ENCODE data around the gene GPR27. TPM values are rescaled to one million over a fixed set of nuclear protein-coding genes. Genes with fewer than 3 reads are reported as not detected.

The GPR27 gene
- total RNA-seq, 1 experiment from 2014 or later: 0.07 TPM

DNA sequence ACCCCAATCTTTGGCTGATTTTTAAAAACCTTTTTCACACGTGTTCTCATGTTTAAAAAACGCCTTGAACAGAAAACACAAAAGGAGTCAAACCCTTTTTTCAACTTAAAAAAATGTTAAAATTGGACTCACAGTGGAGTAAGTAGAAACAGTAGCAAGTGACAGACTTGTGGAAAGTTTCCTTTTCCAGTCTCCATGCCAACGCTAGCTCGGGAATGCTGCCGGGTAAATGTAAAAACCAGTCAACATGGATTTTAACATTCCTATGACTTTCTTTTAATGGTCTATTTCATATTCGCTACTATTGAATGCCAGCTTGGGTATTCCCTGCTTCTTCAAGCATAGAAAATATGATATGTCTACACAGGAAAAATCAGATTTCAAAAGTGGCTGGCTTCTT is 32.9 kb downstream of the GPR27 start:
- DNase-seq (no peak), ATAC-seq (no peak)
- no peaks in the 10 kb centered on the region for H3K9me2 ChIP-seq (replicated peaks; ENCODE audit: low read length)
- H2AFZ ChIP-seq (ENCODE audit: low read length): no peak overlapping the region
- H3K4me2 ChIP-seq (ENCODE audit: low read length): no peak overlapping the region
- H3K9ac ChIP-seq (ENCODE audit: low read length): no peak overlapping the region
- no peaks in the 10 kb centered on the region for H3K79me2 ChIP-seq (ENCODE audit: low read length)
- no peaks in the 10 kb centered on the region for H3K36me3 ChIP-seq (ENCODE audit: low read depth, low read length)
- H3K9me3 ChIP-seq (ENCODE audit: low read length): no peaks in the 10 kb centered on the region
- no peak overlapping the region for H3K27ac ChIP-seq (ENCODE audit: low read length)
- ChIA-PET CTCF (no interaction called here), POLR2A (ENCODE audit: unreplicated experiment) (no interaction called here)
- no peak overlapping the region for H3K4me3 ChIP-seq (ENCODE audit: low read length)
- TF ChIP-seq, protein P1, sequence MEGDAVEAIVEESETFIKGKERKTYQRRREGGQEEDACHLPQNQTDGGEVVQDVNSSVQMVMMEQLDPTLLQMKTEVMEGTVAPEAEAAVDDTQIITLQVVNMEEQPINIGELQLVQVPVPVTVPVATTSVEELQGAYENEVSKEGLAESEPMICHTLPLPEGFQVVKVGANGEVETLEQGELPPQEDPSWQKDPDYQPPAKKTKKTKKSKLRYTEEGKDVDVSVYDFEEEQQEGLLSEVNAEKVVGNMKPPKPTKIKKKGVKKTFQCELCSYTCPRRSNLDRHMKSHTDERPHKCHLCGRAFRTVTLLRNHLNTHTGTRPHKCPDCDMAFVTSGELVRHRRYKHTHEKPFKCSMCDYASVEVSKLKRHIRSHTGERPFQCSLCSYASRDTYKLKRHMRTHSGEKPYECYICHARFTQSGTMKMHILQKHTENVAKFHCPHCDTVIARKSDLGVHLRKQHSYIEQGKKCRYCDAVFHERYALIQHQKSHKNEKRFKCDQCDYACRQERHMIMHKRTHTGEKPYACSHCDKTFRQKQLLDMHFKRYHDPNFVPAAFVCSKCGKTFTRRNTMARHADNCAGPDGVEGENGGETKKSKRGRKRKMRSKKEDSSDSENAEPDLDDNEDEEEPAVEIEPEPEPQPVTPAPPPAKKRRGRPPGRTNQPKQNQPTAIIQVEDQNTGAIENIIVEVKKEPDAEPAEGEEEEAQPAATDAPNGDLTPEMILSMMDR (conservative IDR thresholded peaks at IDR 0.05; ENCODE audit: low read depth, low read length): no peak
- TF ChIP-seq EZH2 (IDR thresholded peaks at IDR 0.05; ENCODE audit: low read length, unreplicated experiment): no peak
- no peaks in the 10 kb centered on the region for H3F3A ChIP-seq (ENCODE audit: low read length, unreplicated experiment)
- no peaks in the 10 kb centered on the region for H3K4me1 ChIP-seq (ENCODE audit: insufficient read depth, low read length)
- BruUV-seq (replicated peaks): no TSS peak
- no peaks in the 10 kb centered on the region for H4K20me1 ChIP-seq (ENCODE audit: low read length)
- H3K27me3 ChIP-seq (ENCODE audit: low read length): peaks cover 53% of the 10 kb centered on the region
- intact Hi-C loops (cut with micrococcal nuclease): no loop called here

DNA sequence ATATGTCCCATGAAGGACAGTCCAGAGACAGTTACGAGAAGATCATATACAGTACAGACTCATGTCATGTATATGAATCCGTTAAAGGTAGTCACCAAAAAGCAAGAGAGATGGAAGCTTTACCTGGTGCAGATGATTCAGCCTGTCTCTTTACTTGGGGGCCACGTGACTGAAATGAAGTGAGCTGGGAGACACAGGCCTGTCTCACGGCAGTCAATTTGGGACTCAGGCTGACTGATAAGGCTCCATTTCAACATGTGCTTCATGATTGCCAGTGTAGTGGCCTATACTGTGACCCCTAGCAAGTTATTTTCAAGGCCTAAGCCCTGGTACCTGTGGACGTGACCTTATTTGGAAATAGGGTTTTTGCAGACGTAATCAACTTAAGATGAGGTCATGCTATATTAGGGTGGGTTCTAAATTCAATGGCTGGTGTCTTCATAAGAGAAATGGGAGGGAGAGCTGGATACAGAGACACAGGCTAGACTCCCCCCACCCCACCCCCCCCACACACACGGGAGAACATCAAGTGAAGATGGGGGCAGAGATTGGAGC is 34.3 kb downstream of the GPR27 start:
- H3K9me3 ChIP-seq (ENCODE audit: low read length): no peaks in the 10 kb centered on the region
- intact Hi-C loops (cut with micrococcal nuclease): no loop called here
- DNase-seq: no peak
- H4K20me1 ChIP-seq (ENCODE audit: low read length): no peaks in the 10 kb centered on the region
- H3K4me2 ChIP-seq (ENCODE audit: low read length): no peak overlapping the region
- H3K9me2 ChIP-seq (replicated peaks; ENCODE audit: low read length): no peaks in the 10 kb centered on the region
- ChIA-PET POLR2A (ENCODE audit: unreplicated experiment) (no interaction called here), CTCF (no interaction called here)
- ATAC-seq: no peak
- no peaks in the 10 kb centered on the region for H3K4me1 ChIP-seq (ENCODE audit: insufficient read depth, low read length)
- H3K4me3 ChIP-seq (ENCODE audit: low read length): no peak overlapping the region
- H3K9ac ChIP-seq (ENCODE audit: low read length): no peak overlapping the region
- H3K27ac ChIP-seq (ENCODE audit: low read length): no peak overlapping the region
- TF ChIP-seq EZH2phosphoT487 (IDR thresholded peaks at IDR 0.05; ENCODE audit: borderline replicate concordance, low read length) (no peak), EZH2 (IDR thresholded peaks at IDR 0.05; ENCODE audit: low read length, unreplicated experiment) (no peak)
- TF ChIP-seq, protein P1 (conservative IDR thresholded peaks at IDR 0.05; ENCODE audit: low read depth, low read length): no peak
- no peaks in the 10 kb centered on the region for H3K79me2 ChIP-seq (ENCODE audit: low read length)
- peaks cover 40% of the 10 kb centered on the region for H3K27me3 ChIP-seq (ENCODE audit: low read length)
- BruUV-seq (replicated peaks): no TSS peak
- no peaks in the 10 kb centered on the region for H3F3A ChIP-seq (ENCODE audit: low read length, unreplicated experiment)
- no peak overlapping the region for H2AFZ ChIP-seq (ENCODE audit: low read length)
- no peaks in the 10 kb centered on the region for H3K36me3 ChIP-seq (ENCODE audit: low read depth, low read length)

DNA sequence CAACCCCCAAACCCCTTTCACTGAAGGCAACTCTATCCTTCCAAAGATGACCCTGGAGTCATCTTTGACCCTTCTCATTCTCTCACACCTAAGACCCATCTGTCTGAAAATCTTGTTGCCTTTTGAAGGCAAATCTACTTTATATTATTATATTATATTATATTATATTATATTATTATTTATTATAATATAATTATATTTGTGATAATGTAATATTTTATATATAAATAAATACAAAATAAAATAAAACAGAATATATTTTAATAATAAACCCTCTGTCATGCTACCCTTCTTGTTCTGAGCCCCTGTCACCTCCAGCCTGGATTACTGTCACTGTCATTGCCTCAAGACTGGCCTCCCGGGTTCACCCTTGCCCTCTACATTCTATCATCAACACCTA is 36.3 kb downstream of the GPR27 start:
- H3F3A ChIP-seq (ENCODE audit: low read length, unreplicated experiment): no peaks in the 10 kb centered on the region
- H3K27me3 ChIP-seq (ENCODE audit: low read length): peaks cover 34% of the 10 kb centered on the region
- H4K20me1 ChIP-seq (ENCODE audit: low read length): no peaks in the 10 kb centered on the region
- H2AFZ ChIP-seq (ENCODE audit: low read length): no peak overlapping the region
- H3K9ac ChIP-seq (ENCODE audit: low read length): no peak overlapping the region
- ATAC-seq (no peak), DNase-seq (no peak)
- intact Hi-C loops (cut with micrococcal nuclease): no loop called here
- no peaks in the 10 kb centered on the region for H3K9me3 ChIP-seq (ENCODE audit: low read length)
- H3K79me2 ChIP-seq (ENCODE audit: low read length): no peaks in the 10 kb centered on the region
- no peaks in the 10 kb centered on the region for H3K4me1 ChIP-seq (ENCODE audit: insufficient read depth, low read length)
- ChIA-PET POLR2A (ENCODE audit: unreplicated experiment) (no interaction called here), CTCF (no interaction called here)
- H3K27ac ChIP-seq (ENCODE audit: low read length): no peak overlapping the region
- BruUV-seq (replicated peaks): no TSS peak
- H3K4me3 ChIP-seq (ENCODE audit: low read length): no peak overlapping the region
- TF ChIP-seq EZH2phosphoT487 (IDR thresholded peaks at IDR 0.05; ENCODE audit: borderline replicate concordance, low read length): no peak
- no peak for TF ChIP-seq EZH2 (IDR thresholded peaks at IDR 0.05; ENCODE audit: low read length, unreplicated experiment)
- TF ChIP-seq, protein P1 (conservative IDR thresholded peaks at IDR 0.05; ENCODE audit: low read depth, low read length): no peak
- H3K9me2 ChIP-seq (replicated peaks; ENCODE audit: low read length): no peaks in the 10 kb centered on the region
- H3K4me2 ChIP-seq (ENCODE audit: low read length): no peak overlapping the region
- H3K36me3 ChIP-seq (ENCODE audit: low read depth, low read length): no peaks in the 10 kb centered on the region

Data from PC-3 (cell line).